ENCODE measurements around the gene ATP11A.

The ATP11A gene

DNA sequence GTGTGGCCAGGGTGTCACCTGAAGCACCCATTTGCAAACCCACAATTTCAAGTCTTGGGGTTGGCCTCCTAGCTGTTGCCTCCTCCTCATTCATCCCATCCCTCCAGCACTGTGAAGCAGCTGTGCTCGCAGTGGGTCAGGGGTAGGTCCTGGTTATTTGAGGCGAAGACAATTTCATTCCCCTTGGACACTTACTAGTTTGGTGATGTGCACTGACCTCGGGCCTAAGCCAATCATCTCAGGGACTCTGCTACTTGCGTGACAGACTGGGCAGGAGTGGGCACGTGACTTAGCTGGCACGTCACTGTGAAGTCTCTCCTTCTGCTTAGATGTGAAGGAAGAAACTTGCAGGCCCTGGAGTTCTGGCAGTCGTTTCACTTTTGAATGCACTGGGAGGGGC lies 3.5 kb upstream of the ATP11A start:
- in situ Hi-C loops (cut with HindIII; ENCODE audit: low pct_ligation_motif_present, low sequenced_read_pairs), result no loop called here
- Histone ChIP-seq H3K27ac (no peak overlapping the region), H3K36me3 (replicated peaks) (no peaks in the 10 kb centered on the region), H3K4me3 (ENCODE audit: low read depth, low read length) (no peak overlapping the region), H3K27me3 (replicated peaks) (no peaks in the 10 kb centered on the region)
- TF ChIP-seq, protein P1, sequence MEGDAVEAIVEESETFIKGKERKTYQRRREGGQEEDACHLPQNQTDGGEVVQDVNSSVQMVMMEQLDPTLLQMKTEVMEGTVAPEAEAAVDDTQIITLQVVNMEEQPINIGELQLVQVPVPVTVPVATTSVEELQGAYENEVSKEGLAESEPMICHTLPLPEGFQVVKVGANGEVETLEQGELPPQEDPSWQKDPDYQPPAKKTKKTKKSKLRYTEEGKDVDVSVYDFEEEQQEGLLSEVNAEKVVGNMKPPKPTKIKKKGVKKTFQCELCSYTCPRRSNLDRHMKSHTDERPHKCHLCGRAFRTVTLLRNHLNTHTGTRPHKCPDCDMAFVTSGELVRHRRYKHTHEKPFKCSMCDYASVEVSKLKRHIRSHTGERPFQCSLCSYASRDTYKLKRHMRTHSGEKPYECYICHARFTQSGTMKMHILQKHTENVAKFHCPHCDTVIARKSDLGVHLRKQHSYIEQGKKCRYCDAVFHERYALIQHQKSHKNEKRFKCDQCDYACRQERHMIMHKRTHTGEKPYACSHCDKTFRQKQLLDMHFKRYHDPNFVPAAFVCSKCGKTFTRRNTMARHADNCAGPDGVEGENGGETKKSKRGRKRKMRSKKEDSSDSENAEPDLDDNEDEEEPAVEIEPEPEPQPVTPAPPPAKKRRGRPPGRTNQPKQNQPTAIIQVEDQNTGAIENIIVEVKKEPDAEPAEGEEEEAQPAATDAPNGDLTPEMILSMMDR (IDR thresholded peaks at IDR 0.05; ENCODE audit: low read depth, low read length, missing control alignments), result no peak
- no peak for DNase-seq

DNA sequence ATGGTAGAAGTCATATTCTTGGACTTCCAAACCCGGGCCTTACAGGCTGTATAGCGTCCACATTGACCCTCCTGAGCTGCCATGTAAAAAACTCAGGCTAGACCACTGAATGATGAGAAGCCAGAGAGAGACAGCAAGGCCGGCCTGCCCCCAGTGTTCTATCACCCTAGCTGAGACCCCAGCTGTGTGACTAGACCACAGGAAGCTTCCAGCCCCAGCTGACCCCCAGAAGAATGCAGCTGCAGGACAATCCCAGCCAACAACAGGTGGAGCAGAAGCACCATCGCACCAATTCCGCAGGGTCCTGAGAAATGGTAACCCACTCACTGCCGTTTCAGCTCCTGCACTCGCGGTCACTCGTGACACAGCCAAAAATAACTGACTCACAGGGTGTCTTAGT lies 2.9 kb upstream of the ATP11A start:
- in situ Hi-C loops (cut with HindIII; ENCODE audit: low pct_ligation_motif_present, low sequenced_read_pairs), result no loop called here
- Histone ChIP-seq H3K27ac (no peak overlapping the region), H3K4me3 (ENCODE audit: low read depth, low read length) (no peak overlapping the region), H3K27me3 (replicated peaks) (no peaks in the 10 kb centered on the region), H3K36me3 (replicated peaks) (no peaks in the 10 kb centered on the region)
- TF ChIP-seq, protein P1 (IDR thresholded peaks at IDR 0.05; ENCODE audit: low read depth, low read length, missing control alignments), result no peak
- no peak for DNase-seq

DNA sequence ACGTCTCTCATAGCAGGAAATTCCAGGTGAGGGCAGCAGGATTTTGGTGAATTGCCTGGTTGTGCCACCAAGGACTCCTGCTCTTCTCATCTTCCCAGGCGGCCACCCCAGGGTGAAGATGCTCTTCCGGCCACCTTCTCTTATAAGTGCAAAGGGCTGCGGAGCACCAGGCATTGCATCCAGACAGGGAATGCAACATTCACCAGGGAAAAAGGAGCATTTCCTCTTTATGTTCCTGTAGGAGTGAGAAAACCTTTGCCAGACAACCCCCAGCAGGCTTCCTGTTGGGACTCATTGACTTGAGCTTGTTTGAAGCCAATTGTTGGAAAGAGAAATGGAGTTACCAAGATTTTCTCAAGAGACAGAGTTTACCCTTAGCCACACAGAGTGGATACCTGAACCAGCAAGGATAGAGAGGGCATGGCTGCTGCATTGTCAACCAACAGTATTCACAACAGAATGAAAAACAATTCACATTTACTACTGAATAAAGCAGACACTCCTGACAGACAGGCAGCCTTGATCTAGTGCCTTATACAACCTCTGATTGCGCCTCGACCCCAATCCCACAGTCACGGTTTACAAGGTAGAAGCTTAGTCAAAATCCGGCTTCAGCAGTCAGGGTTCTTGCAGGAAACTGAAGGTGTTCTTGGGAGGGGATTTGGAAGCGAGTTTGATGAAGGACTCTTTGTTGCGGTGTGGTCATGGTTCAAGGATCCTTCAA lies 1.8 kb upstream of the ATP11A start:
- H3K4me3 ChIP-seq (ENCODE audit: low read depth, low read length), result no peak overlapping the region
- TF ChIP-seq, protein P1 (IDR thresholded peaks at IDR 0.05; ENCODE audit: low read depth, low read length, missing control alignments), result no peak
- H3K27ac ChIP-seq, result no peak overlapping the region
- in situ Hi-C loops (cut with HindIII; ENCODE audit: low pct_ligation_motif_present, low sequenced_read_pairs), result no loop called here
- no peaks in the 10 kb centered on the region for H3K27me3 ChIP-seq (replicated peaks)
- no peaks in the 10 kb centered on the region for H3K36me3 ChIP-seq (replicated peaks)
- no peak for DNase-seq

DNA sequence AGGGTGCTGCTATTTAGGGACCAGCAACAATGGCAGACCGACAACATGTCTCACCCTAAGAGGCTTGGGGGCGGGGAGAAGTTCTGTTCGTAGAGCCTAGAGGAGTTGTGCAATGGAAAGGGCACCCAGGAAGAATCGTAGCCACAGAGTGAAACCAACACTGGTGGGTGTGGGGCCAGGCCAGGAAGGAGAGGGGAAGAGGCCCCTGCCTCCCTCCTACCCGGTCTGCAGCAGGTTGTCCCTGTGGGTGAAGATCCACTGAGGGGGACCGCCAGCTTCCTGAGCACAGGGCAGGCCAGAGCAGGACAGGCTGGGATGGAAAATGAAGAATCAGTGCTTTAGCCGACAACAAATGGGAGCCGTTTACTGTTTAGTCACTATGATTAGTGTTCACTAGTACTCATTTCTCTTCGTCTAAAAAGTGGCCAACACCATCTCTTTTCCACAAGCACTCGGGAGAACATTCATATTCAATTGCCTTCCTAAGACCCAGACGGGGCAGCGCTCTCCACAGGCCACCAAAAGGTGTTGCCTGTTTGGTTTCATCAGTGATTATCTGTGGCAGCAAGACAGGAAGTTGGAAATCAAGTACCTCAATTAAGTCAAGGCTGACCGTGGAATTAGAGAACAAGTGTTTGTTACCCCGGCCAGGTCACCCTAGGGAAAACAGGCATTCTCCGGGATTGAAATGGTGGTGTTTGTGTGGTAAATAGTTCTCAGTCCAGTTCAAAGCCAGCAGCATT lies 1.1 kb upstream of the ATP11A start:
- TF ChIP-seq, protein P1 (IDR thresholded peaks at IDR 0.05; ENCODE audit: low read depth, low read length, missing control alignments), result no peak
- in situ Hi-C loops (cut with HindIII; ENCODE audit: low pct_ligation_motif_present, low sequenced_read_pairs), result no loop called here
- Histone ChIP-seq H3K27me3 (replicated peaks) (no peaks in the 10 kb centered on the region), H3K4me3 (ENCODE audit: low read depth, low read length) (peak overlapping the region; percentile 61), H3K36me3 (replicated peaks) (no peaks in the 10 kb centered on the region), H3K27ac (no peak overlapping the region)
- no peak for DNase-seq

DNA sequence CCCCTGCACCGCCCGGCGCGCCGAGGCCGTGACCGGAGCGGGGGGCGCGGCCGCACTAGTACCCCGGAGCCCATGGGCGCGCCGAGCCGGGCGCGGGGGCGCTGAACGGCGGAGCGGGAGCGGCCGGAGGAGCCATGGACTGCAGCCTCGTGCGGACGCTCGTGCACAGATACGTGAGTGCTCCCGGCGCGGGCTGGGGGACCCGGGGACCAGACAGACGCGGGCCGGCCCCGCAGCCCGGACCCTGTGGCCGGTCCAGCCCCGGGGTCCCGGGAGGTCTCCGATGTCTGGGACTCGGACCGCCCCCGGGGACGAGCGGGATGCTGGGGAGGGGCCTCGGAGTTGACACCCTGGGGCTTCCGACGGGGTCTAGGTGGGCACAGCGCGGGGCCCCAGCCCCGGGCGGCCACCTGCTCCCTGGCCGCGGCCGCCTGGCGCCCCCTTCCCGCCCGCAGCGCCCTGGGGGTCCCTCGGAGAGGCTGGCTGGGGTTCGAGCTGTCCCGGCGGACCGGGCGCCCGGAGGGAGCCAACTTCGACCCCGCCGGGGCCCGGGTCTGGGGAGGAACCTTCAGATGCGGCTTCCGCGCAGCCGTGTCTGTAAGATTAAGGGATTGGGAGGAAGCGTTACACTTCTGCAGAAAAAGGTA lies 568 bp downstream of the ATP11A start:
- Histone ChIP-seq H3K27me3 (replicated peaks) (no peaks in the 10 kb centered on the region), H3K4me3 (ENCODE audit: low read depth, low read length) (peak overlapping the region; percentile 61), H3K27ac (no peak overlapping the region), H3K36me3 (replicated peaks) (no peaks in the 10 kb centered on the region)
- in situ Hi-C loops (cut with HindIII; ENCODE audit: low pct_ligation_motif_present, low sequenced_read_pairs), result no loop called here
- DNase-seq, result no peak
- TF ChIP-seq, protein P1 (IDR thresholded peaks at IDR 0.05; ENCODE audit: low read depth, low read length, missing control alignments), result no peak

All from brain microvascular endothelial cell (primary cell).